Epithelial cell of proximal tubule (primary cell): ENCODE data around the gene TMEM50B. TPM values are rescaled to one million over a fixed set of nuclear protein-coding genes. Genes with fewer than 3 reads are reported as not detected.
"Not testable (repeated sequence)": the region's sequence is repeated elsewhere in the genome, so short reads cannot be mapped to it uniquely, and the experiment has no call there.

Experiments
- DNase-seq: peaks from one replicate; pipeline ENCODE4 v3.0.0-alpha.2; 2011; ENCODE audit warnings: low read depth
- H3K4me3 ChIP-seq: 2 replicates; pipeline ENCODE4 v1.5.1; 2011; ENCODE audit warnings: low read depth, mild to moderate bottlenecking, low read length
- CTCF ChIP-seq: conservative IDR thresholded peaks from 2 replicates; pipeline ENCODE4 v1.5.1; 2012; ENCODE audit warnings: low read depth, mild to moderate bottlenecking, low read length
- total RNA-seq: library from RNA; depleted of rRNA; stranded (reverse); fragments of >200 nt; gene quantifications from 2 replicates; pipeline ENCODE4 v1.2.3, GENCODE V29; 2015

The TMEM50B gene
- total RNA-seq, 1 donor from 2014 or later, result 39.8 TPM

- TF ChIP-seq CTCF, result peak; percentile 24
- no peak for DNase-seq
- peak overlapping the region; percentile 93 for H3K4me3 ChIP-seq
Observed at GRCh38 chr21:33478935-33479678, 667 bp downstream of the TMEM50B start.

GRCh38 chr21:33478182-33478581, 1.6 kb downstream of the TMEM50B start:
- H3K4me3 ChIP-seq, result peak overlapping the region; percentile 93
- TF ChIP-seq CTCF, result no peak
- no peak for DNase-seq

- TF ChIP-seq CTCF, result no peak
- DNase-seq, result no peak
- H3K4me3 ChIP-seq, result no peak overlapping the region
Observed at GRCh38 chr21:33477066-33477465, 2.7 kb downstream of the TMEM50B start.

- H3K4me3 ChIP-seq, result no peak overlapping the region
- TF ChIP-seq CTCF, result no peak
- DNase-seq, result no peak
Observed at GRCh38 chr21:33473344-33473743, 6.4 kb downstream of the TMEM50B start.

GRCh38 chr21:33470701-33471100, 9.1 kb downstream of the TMEM50B start:
- H3K4me3 ChIP-seq, result no peak overlapping the region
- TF ChIP-seq CTCF, result no peak
- DNase-seq, result no peak

- H3K4me3 ChIP-seq, DNase-seq: not testable (repeated sequence)
Observed at GRCh38 chr21:33469183-33469582, 10.6 kb downstream of the TMEM50B start.

- H3K4me3 ChIP-seq, result no peak overlapping the region
- no peak for DNase-seq
- no peak for TF ChIP-seq CTCF
Observed at GRCh38 chr21:33461538-33462250, 18.1 kb downstream of the TMEM50B start.
